ENCODE data around the gene S100A1.
"Not testable (repeated sequence)": the region's sequence is repeated elsewhere in the genome, so short reads cannot be mapped to it uniquely, and the experiment has no call there.

S100A1 gene

DNA sequence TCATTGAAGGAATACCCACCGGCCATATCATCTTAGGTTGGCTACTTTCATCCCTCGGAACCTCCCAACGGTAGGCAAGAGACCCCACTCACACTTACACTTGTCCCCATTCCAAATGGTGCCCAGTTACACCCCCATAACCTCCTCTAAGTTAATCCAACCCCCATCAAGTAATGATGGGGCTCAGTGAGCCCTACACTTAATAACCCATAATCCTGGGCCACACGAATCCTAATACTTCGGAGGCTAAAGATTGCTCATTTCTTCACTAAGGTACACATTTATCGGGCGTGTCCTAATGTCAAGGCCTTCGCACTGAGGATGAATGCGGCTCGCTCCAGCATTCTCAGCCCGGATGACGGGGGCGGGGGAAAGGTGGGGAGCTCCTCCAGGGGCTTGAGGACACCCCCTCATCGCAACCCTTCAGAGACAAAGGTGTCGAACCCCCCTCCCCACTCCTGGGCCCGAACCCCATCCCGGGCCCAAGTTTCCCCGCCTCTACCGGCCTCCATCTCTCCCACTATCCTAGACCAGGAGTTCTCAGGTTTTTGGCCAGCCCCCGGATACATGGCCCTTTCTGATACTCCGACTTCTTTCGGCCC lies 42.1 kb downstream of the S100A1 start:
- no peak overlapping the region for H3K27ac Mint-ChIP-seq
- peaks cover 37% of the 10 kb centered on the region for H3K4me1 Mint-ChIP-seq (ENCODE audit: low read depth)
- H3K4me3 Mint-ChIP-seq = no peak overlapping the region
- no peaks in the 10 kb centered on the region for H3K36me3 Mint-ChIP-seq (ENCODE audit: low read depth)
- H3K27me3 Mint-ChIP-seq = no peaks in the 10 kb centered on the region
- H3K9me3 Mint-ChIP-seq = no peaks in the 10 kb centered on the region

DNA sequence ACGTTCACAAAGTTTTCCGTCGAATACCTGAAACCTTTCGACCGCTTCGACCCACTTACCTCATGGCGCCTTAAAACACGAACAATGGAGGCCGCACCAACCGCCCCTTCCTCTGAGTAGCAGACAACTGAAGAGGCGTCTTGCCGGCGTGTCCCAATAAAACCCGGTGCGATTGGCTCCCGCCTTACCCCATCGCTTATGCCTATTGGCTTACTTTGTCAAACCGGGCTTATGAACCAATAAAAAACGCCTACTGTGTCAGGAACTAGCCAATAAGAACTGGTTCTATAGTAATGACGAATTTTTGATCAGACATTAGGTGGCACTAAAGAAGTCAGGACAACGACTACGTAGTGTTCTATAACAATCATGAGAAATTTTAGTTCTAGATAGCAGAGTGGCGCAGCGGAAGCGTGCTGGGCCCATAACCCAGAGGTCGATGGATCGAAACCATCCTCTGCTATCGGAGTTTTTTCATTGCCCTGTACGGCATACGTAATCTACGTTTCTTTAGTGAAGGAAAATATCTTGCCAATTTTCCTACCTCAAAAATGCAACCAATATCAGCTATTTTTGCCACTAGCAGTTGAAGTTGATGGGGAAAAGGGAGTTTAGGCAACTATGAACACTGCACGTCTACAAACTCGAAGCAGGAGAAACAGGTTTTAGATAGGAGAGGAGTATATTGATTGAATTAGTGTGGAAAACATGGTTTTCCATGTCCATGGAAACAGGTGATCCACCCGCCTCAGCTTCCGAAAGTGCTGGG lies 42.8 kb downstream of the S100A1 start, which contains the start of gene ILF2:
TSS of gene ILF2 (minus strand) at position 135 of the 769 bp plus-strand sequence. CDS start at position 64, 71 bp downstream.
- no peak within 1 kb of the TSS for H3K27ac Mint-ChIP-seq

DNA sequence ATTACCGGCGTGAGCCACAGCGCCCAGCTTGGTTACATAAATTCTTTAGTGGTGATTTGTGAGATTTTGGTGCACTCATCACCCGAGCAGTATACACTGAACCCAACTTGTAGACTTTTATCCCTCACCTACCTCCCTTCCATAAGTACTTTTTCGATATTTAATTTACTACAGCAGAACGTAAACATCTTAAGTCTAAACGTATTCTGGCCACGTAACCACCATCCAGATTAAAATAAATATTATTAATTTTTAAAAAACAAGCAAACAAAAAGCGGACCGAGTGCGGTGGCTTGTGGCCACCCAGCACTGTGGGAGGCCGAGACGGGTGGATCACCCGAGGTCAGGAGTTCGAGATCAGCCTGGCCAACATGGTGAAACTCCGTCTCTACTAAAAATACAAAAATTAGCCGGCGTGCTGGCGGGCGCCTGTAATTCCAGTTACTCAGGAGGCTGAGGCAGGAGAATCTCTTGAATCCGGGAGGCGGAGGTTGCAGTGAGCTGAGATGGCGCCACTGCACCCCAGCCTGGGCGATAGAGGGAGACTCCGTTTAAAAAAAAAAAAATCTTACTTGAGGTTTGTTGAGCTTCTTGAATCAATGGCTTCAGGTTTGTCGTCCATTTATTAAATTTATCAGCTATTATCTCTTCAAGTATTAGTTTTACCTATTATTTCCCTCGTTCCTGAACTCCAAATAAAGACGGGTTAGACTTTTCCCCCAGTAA lies 43.6 kb downstream of the S100A1 start:
- H3K36me3 Mint-ChIP-seq (ENCODE audit: low read depth) = not testable (repeated sequence)
- peaks cover 37% of the 10 kb centered on the region for H3K4me1 Mint-ChIP-seq (ENCODE audit: low read depth)

More for the DNA sequence above, 42.8 kb downstream of the S100A1 start, which contains the start of gene ILF2:
- Mint-ChIP-seq H3K36me3 (ENCODE audit: low read depth) (no peaks in the 10 kb centered on the region), H3K4me3 (no peak within 1 kb of the TSS), H3K27me3 (no peaks in the 10 kb centered on the region), H3K4me1 (ENCODE audit: low read depth) (peaks cover 37% of the 10 kb centered on the region), H3K9me3 (no peaks in the 10 kb centered on the region)

DNA sequence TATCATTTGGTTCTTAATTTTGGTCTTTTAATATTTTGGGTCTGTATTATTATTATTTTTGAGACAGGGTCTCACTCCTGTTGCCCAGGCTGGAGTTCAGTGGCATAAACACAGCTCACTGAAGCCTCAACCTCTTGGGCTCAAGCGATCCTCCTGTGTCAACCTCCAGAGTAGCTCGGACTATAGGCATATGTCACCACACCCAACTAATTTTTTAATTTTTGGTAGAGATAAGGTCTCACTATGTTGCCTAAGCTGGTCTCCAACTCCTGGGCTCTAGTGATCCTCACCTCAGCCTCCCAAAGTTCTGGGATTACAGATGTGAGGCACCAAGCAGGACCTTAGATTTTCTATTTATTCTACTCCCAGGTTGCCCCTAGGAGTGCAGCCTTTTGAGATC lies 45.3 kb downstream of the S100A1 start:
- Mint-ChIP-seq H3K27me3 (peaks cover 20% of the 10 kb centered on the region), H3K27ac (no peak overlapping the region), H3K9me3 (no peaks in the 10 kb centered on the region), H3K4me1 (ENCODE audit: low read depth) (peaks cover 33% of the 10 kb centered on the region), H3K4me3 (no peak overlapping the region), H3K36me3 (ENCODE audit: low read depth) (no peaks in the 10 kb centered on the region)

More for the DNA sequence above, 43.6 kb downstream of the S100A1 start:
- not testable (repeated sequence) for H3K27me3 Mint-ChIP-seq, H3K27ac Mint-ChIP-seq, H3K4me3 Mint-ChIP-seq, H3K9me3 Mint-ChIP-seq

DNA sequence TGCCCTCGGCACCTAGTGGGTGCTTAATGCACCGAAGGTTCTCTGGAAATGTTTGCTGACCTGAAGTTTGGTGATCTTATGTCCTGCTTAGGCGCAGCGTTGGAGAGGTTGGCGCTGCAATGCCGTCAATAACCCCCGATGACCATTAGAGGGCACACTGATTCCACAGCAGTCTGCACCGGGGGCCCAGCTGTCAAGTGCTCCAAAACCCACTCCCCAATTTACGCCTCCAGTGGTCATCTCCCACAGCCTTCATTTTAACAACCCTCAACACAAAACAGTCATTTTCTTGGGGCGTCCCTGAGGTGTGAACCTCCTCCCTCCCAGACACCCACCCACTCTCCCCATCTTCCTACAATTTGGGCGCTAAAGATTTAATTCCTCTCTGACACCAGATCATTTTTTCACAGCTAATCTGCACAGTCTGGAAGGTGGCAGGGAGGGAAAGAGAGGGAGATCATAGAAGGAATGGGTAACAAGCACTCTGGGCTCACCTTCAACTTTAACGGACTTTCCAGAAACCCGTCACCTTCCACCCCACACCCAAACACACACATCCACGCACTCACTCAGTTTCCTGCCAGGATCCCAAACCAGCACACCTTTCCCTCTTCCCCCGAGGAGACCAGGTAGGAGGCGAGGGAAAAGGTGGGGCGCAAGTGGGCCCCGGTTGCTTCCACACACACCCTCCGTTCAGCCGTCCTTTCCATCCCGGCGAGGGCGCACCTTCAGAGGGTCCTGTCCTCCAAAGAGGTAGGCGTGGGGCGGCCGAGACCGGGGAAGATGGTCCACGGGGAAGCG lies 49.7 kb downstream of the S100A1 start:
- H3K27ac Mint-ChIP-seq = no peak overlapping the region

DNA sequence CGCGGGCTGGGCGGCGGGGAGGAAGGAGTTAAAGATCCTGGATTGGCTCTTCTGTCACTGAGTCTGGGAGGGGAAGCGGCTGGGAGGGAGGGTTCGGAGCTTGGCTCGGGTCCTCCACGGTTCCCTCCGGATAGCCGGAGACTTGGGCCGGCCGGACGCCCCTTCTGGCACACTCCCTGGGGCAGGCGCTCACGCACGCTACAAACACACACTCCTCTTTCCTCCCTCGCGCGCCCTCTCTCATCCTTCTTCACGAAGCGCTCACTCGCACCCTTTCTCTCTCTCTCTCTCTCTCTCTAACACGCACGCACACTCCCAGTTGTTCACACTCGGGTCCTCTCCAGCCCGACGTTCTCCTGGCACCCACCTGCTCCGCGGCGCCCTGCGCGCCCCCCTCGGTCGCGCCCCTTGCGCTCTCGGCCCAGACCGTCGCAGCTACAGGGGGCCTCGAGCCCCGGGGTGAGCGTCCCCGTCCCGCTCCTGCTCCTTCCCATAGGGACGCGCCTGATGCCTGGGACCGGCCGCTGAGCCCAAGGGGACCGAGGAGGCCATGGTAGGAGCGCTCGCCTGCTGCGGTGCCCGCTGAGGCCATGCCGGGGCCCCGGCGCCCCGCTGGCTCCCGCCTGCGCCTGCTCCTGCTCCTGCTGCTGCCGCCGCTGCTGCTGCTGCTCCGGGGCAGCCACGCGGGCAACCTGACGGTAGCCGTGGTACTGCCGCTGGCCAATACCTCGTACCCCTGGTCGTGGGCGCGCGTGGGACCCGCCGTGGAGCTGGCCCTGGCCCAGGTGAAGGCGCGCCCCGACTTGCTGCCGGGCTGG lies 50.5 kb downstream of the S100A1 start, which contains the start of gene NPR1:
TSS of gene NPR1 (plus strand) at position 170 of the 818 bp plus-strand sequence. CDS start at position 591, 421 bp downstream.
- H3K27me3 Mint-ChIP-seq = peaks cover 49% of the 10 kb centered on the region

More for the DNA sequence above, 49.7 kb downstream of the S100A1 start:
- peaks cover 45% of the 10 kb centered on the region for H3K27me3 Mint-ChIP-seq
- no peaks in the 10 kb centered on the region for H3K9me3 Mint-ChIP-seq
- H3K4me3 Mint-ChIP-seq = peak overlapping the region; percentile 66
- no peaks in the 10 kb centered on the region for H3K36me3 Mint-ChIP-seq (ENCODE audit: low read depth)
- H3K4me1 Mint-ChIP-seq (ENCODE audit: low read depth) = peaks cover 19% of the 10 kb centered on the region

DNA sequence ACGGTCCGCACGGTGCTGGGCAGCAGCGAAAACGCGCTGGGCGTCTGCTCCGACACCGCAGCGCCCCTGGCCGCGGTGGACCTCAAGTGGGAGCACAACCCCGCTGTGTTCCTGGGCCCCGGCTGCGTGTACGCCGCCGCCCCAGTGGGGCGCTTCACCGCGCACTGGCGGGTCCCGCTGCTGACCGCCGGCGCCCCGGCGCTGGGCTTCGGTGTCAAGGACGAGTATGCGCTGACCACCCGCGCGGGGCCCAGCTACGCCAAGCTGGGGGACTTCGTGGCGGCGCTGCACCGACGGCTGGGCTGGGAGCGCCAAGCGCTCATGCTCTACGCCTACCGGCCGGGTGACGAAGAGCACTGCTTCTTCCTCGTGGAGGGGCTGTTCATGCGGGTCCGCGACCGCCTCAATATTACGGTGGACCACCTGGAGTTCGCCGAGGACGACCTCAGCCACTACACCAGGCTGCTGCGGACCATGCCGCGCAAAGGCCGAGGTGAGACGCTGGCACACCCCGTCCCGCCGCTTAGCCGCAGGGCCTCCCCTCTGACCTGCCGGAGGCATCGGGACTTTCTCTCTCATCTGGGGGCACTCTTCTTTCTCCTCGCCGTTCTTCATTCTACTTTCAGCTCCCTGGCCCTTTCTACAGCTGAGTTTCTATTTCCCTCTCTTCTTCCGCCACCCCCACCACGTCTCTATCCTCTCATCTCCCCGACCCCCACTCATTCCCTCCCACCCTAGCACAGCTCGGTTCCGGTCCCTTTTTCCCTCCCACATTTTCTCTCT lies 51.3 kb downstream of the S100A1 start:
- H3K4me1 Mint-ChIP-seq (ENCODE audit: low read depth) = peaks cover 19% of the 10 kb centered on the region
- no peaks in the 10 kb centered on the region for H3K36me3 Mint-ChIP-seq (ENCODE audit: low read depth)
- no peak overlapping the region for H3K27ac Mint-ChIP-seq
- H3K27me3 Mint-ChIP-seq = peaks cover 53% of the 10 kb centered on the region
- H3K9me3 Mint-ChIP-seq = no peaks in the 10 kb centered on the region
- H3K4me3 Mint-ChIP-seq = peak overlapping the region; percentile 50

More for the DNA sequence above, 50.5 kb downstream of the S100A1 start, which contains the start of gene NPR1:
- Mint-ChIP-seq H3K4me3 (peak within 1 kb of the TSS; percentile 76), H3K9me3 (no peaks in the 10 kb centered on the region), H3K27ac (no peak within 1 kb of the TSS), H3K4me1 (ENCODE audit: low read depth) (peaks cover 19% of the 10 kb centered on the region), H3K36me3 (ENCODE audit: low read depth) (no peaks in the 10 kb centered on the region)

DNA sequence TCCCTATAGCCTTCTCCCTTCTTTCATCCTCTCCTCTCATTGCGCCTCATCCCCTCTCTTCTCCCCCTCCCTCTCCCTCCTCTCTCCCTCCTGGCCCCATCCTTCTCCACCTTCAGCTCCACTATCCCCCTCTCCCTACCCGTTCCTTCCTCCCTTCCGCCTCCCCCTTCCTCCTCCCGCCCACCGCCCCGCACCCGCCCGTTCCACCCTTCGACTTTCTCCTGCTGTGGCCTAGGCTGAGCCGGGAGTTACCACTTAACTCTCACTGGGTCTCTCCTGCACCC lies 51.8 kb downstream of the S100A1 start:
- H3K4me1 Mint-ChIP-seq (ENCODE audit: low read depth) = peaks cover 19% of the 10 kb centered on the region
- H3K4me3 Mint-ChIP-seq = no peak overlapping the region
- H3K27ac Mint-ChIP-seq = no peak overlapping the region
- no peaks in the 10 kb centered on the region for H3K9me3 Mint-ChIP-seq
- H3K36me3 Mint-ChIP-seq (ENCODE audit: low read depth) = no peaks in the 10 kb centered on the region
- peaks cover 53% of the 10 kb centered on the region for H3K27me3 Mint-ChIP-seq
